HG03565 (cell line): ENCODE data around the gene CRELD2.

Source experiments
- ATAC-seq: cut with Tn5 transposase; IDR thresholded peaks from one replicate; pipeline ENCODE4 v1.9.1; 2021; ENCODE audit warnings: mild to moderate bottlenecking, moderate library complexity; ENCODE audit not compliant: unreplicated experiment

Gene CRELD2

DNA sequence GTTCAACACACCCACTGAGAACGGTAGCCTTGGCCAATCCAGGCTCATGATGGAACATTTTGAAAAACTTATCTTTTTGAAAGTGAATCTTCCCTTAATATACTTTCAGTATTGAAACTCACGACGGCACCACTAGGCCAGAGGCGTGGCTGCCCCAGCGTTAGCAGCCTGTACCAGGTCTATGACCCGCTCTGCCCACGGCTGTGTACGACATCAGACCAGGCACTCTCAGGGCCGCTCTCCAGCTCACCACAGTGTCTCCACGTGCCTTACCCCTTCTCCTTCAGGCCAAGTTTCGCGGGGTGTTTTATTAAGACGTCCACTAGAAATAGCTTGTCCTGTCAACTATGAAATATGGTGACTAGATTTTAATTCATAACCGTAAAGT, 31.4 kb upstream of the CRELD2 start:
- ATAC-seq = no peak

DNA sequence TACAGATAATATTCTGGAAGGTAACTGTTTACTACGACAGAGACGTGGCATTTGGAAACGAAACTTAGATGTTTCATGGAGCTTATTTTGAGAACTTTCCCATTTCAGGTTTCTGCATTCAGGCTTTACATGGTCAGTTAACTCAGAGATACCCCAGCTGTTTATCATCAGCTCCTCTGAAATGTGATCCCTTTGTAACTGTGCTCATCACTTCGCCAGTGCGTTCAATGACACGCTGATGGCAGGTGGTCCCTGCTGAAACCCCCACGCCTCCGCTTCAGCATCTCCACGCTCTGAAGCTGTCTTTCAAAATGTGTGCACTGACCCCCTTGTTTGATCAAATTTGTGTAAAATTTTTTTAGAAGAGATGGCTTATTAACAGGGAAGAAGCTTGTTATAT, 30.7 kb upstream of the CRELD2 start:
- no peak for ATAC-seq

DNA sequence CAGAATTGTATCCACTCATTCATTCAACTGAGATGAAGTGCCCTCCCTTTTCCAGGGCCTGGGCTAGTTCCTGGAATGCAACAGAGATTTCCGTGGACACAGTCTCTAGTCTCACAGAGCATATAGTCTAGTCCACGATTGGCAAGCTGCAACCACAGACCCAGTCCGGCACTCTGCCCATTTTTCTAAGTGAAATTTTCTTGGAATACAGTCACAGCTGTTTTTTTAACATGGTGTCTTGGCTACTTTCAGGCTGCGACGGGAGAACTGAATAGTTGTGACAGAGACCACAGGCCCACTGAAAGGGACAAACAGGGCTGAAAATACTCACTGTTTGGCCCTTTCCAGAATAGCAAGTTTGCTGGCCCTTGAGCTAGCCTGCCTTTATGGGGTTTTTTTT, 29.4 kb upstream of the CRELD2 start:
- ATAC-seq = no peak

DNA sequence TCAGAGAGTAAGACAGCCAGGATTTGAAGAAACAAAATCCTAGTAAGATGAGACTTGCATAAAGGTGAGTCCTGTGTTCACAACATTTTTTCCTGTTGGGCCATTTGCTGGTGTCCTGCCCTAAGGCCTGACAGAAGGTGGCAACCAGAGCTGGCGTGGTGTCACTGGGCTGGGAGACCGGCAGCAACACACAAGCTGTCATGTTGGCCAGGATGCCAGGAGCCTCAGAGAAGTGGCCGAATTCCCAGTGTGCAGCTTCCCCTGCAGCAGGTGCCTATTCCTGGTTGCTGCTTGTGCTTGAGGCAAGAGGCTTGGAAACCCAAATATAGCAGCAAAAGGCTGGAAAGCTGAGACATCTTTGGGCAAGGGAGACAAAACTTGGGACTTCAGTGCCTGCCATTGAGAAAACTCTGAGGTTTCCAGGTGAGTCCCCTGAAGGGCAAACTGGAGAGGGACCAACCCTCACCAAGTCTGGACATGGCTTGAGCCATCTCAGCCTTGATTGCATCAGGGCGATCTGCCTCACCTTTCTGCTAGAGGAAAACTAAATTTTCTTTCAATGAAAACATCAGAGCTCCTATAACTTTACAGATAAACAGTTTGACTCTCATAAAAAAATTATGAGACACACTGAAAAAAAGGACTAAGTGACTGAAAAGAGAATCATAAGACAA, 26.1 kb upstream of the CRELD2 start:
- no peak for ATAC-seq

DNA sequence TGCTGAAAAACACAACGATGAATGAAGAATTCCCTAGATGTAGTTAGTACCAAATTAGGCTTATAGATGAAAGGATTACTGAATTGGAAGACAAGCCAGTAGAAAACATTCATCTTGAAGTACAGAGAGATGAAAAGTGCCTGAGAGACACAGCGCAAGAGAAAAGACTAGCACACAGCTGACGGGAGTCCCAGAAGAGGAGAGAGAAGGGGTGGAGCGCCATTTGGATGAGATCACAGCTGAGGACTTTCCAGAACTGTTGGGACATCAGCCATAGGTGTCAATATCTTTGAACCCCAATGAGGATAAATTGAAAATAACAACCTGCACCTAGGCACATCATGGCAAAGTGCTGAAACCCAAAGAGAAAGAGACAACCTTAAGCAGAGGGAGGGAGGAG, 25.4 kb upstream of the CRELD2 start:
- no peak for ATAC-seq

DNA sequence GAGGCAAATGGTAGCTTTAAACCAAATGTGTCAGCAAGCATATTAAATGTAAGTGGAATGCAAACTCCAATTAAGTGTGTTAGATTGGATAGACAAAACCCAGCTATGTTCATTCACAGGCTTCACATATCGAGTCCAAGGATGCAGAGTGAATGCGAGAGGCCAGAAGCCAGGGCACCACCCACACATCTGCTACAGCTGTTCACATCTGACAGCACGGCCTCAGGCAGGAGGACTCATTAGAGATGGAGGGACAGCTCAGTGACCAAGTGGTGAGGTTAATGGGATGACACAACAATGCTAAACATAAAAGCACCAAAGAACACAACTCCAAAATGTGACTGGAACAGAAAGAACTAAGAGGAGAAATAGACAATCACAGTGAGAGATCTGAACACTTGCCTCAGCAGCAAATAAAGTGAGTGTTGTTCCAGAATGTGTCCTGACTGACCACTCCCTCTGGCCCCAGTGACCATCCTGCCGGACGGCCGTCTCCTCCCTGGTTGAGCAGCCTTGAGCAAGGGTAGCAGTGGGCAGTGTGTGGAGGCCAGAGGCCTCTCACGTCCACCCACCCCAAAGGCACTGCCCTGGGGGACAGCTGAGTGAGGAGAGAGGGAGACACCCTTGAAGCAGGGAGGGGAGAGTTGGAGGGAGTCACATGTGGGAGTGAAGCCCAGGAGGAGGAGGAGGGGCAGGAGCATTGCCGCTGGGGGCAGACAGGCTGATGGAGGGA, 23.9 kb upstream of the CRELD2 start:
- no peak for ATAC-seq

DNA sequence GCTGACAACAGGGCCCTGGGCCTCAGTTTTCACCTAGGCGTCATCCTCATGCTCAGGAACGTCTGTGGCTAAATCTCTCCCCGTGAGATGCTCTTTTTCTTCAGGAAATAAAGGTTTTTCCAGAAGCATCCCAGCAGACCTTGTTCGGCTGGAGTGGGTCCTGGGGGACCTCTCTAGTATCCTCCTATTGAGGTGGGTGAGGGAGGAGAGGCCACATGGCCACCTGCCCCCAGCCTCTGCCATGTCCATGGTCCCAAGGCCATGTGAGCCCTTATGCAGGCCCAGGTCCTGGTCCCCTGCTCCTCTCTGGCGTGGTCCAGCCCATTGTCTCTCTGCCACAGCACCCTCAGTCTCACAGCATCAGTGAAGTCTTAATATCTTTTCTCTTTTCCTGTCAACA, 22.2 kb upstream of the CRELD2 start:
- ATAC-seq = no peak

DNA sequence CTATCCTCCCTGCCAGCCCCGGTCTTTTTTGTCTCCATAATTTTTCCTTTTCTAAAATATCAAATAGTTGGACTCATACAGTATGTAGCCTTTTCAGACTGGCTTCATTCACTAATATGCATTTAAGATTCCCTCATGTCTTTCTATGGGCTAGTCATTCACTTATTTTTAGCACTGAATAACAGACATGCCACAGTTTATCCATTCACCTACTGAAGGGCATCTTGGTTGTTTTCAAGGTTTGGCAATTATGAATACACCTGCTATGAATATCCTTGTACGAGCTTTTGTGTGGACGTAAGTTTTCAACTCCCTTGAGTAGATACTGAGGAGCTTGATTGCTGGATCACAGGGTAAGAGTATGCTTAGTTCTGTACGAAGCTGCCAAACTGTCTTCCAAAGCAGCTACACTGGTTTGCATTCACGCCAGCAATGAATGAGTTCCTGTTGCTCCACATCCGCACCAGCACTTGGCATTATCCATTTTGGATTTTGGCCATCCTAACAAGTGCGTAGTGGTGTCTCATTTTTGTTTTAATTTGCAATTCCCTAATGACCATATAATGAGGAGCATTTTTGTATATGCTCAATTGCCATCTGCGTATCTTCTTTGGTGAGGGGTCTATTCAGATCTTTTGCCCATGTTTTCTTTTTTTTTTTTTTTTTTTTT, 21.3 kb upstream of the CRELD2 start:
- ATAC-seq = no peak

DNA sequence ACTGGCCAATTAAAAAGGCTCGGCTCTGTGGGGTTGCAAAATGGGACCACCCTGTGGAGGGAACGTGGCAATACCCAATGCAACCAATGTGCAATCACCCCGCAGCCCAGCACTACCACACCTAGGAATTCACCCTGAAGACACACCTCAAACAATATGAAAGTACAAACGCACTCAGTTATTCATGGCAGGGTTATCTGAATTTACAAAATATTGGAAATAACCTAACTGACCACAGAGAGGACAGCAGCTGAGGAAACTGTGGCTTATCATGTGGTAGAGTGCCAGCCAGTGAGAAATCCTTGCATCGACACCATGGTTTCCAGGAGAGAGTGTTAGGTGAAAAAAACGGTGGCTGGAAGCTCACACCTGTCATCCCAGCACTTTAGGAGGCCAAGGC, 18.9 kb upstream of the CRELD2 start:
- no peak for ATAC-seq

DNA sequence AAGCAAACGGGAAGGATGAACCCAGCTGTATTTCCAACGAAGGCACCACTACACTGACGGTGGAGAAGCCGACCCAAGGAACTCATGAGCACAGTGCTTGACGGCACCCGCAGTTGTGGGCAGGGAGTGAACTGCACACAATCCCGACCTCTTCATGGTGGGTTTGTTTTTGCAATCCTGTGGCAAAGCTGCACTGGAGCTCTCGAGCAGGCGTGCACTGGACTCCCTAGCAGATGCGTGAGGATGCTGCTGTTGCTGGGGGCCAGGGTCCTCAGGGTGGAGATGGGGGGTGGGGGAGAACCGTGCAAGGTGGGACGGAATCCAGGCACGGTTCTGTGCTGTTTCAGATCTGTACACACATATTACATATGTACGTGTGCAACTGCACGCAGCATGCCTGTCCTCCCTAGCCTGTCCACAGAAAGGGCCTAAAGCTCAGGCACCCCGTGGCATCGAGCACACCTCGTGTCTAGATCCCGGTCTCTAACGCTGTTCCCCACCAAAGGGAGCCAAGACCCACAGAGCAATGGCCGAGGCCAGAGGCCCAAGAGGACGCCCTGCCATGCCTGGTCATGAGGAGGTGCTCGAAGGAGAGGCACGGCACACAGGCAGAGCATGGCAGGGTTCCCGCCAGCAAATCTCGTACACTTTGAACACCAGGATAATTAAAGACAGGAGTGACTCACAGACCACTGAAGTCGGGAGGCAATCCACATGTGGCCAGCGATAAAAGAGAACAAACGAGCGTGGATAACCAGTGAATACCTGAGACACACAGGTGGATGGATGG, 17.8 kb upstream of the CRELD2 start:
- no peak for ATAC-seq

DNA sequence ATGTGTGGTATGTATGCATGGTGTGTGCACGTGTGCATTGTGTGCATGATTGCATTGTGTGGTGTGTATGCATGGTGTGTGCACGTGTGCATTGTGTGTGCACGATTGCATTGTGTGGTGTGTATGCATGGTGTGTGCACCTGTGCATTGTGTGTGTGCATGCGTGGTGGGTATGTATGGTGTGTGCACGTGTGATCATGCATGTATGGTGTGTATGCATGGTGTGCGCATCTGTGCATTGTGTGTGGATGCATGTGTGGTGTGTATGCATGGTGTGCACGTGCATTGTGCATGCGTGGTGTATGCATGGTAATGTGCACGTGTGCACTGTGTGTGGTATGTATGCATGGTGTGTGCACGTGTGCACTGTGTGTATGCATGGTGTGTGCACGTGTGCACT, 17.0 kb upstream of the CRELD2 start:
- ATAC-seq = no peak

DNA sequence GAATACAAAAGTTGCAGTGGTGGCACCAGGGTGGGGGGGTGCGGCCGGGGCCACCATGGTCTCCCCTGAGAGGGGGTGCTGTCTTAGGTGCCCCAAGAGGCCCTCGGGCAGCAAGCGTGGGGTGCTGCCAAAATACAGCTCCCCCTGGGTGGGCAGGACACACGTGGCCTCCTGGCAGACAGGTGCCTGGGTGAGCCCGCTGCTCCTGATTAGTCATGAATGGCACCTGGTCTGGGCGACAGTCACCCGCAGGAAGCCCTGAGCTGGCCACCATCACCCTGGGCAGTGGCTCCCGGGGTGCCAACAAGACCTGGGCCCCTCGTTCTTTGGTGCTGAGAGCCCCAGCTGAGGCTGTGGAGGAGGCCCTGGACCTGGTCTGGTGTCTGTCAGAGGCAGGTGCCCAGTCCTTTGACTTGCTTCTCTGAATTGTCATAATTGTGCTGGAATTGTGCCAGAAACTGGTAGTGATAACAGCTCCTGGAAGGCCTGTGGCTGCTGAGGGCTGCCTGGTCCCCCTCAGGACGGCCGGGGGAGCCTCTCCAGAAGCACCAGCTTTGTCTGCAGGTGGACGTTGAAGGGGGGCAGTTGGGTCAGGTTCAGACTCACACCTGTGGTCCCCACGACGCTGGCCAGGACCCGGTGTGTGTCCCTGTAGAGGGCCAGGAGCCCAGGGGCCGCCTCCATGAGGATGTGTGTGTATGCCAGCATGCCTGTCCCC, 15.0 kb upstream of the CRELD2 start:
- no peak for ATAC-seq

DNA sequence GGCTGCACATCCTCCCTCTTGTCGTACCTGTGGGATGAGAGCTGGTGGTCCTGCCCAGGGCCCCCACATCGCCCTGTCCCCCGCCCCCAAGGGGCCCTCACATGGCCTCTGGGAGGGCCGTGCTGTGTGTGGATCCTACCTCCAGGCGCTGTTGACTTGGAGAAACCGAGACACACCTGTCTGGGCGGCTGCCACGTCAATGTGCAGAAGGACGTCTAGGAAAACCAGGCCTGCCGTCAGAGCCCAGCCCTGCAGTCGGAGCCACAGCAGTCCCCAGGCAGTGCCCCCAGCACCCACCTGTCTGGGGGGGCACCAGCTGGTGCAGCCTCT, 14.4 kb upstream of the CRELD2 start:
- no peak for ATAC-seq

DNA sequence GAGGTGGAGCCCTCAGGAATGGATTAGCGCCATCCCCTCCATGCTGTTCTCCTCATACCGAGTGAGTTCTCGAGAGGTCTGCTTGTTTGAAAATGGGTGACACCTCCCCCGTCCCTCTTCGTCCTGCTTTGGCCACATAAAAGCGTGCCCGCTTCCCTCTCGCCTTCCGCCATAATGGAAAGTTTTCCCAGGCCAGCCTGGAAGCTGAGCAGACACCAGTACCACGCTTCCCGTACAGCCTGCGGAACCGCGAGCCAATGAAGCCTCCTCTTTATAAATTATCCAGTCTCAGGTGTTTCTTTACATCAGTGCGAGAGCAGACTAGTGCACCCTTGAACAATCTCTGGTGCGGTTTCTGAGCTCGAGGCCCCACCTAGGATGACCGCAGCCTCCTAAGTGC, 13.0 kb upstream of the CRELD2 start:
- ATAC-seq = no peak

DNA sequence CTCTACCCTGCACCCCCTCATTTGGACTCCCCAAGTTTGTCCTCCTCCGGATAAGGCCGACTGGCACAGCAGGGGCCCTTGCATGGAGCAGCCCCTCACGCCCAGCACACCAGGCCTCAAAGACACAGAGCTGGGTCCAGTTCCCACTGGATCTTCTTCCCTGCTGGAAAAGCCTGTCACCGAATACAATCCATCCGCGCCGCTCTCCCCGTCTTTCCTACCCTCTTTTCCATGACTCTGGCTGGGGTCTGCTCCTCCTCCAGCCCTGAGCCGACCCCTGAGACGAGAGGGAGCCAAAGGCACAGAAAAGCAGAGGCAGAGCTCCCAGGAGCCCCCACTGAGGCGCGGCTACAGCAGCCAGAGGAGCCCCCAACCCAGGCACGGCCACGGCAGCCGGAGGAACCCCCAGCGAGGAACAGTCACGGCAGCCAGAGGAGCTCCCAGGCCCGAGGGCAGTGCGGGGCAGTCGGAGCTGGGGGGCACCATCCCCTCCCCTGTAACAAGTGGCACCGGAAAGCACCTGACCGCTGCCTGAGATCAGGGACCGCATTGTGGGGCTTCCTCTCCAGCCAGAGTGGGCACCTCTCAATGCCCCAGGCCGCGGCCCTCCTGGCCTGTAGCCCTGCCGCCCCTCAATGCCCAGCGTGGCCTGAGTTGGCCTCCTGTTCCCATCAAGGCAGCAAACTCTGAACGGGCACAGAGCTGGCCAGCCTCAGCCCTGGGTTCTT, 12.2 kb upstream of the CRELD2 start:
- no peak for ATAC-seq

DNA sequence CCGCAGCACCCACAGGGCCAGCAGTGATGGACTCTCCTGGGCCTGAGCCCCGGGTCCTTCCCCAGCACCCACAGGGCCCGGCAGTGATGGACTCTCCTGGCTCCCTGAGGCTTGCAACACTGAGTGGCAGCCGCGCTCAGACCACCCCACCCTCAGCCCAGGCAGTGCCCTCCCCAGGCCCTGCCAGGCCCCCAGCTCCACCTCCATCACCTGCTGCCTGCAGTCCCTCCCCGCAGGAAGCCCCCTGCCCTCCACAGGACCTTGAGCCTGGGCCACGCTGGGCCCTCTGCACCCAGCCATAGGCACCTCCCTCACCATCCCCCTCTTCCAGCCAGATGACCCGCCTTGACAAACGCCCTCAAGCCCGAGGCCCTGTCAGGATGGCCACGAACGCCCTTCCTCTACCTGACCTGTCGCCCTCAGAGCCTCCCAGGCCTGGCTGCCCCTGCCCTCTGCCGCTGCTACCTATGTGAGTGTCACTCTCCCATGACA, 11.6 kb upstream of the CRELD2 start:
- ATAC-seq = no peak

DNA sequence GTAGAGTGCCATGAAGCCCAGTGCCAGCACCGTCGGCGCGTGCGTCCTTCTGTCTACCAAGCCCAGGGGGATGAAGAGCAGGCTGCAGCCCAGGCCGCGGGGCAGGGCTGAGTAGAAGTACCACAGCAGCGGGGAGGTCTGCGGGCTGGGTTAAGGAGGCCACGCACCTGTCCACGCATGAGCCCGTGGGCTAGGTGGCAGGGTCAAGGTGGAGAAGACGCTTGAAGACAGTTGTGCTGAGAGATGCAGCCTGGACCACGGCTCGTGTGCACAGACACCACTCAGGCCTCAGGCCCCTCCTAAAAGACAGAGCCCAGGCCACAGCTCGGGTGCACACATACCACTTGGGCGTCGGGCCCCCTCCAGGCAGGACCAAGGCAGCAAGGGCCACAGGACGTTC, 10.6 kb upstream of the CRELD2 start:
- no peak for ATAC-seq

DNA sequence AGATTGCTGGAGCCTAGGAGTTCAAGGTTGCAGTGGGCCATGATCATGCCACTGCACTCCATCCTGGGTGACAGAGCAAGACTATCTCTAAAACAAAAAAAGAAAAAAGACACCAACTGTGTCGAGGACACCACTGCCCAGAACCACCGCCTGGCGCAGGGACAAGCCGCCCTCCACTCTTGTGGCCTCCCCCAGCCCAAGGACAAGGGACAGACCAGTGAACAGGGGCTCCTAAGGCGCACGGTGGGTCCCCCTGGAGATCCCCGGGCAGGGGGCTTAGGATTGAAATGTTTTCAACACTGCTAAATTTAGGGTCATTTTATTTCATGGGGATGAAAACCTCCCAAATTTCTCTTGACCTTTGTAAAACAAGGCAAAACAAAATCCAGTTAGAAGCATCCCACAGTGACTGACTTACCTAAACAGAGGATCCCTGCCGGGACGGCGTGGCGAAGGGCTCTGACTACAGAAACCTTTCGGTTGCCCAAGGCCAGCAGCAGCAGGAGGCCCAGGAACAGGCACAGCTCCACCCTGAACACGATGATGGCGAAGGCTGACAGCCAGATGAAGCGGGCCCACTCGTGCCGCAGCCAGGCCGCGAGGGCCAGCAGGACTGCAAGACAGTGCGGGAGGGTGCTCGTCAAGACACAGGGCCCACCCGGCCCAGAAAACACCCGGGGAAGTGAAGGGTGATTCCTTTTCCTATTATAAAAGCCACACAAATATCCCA, 8.8 kb upstream of the CRELD2 start:
- ATAC-seq = no peak
